ENCODE results near the gene NCKAP5.

NCKAP5 gene

GRCh38 chr2:133485868-133486267 is 82.4 kb downstream of the NCKAP5 start:
- Histone ChIP-seq H3K18ac (ENCODE audit: low read length) (no peak overlapping the region), H3K79me1 (ENCODE audit: low read length) (no peaks in the 10 kb centered on the region), H2BK120ac (ENCODE audit: low read depth, low read length) (no peak overlapping the region), H3K4ac (ENCODE audit: low read depth, low read length) (no peak overlapping the region), H3K4me3 (ENCODE audit: low read length) (no peak overlapping the region), H3K56ac (ENCODE audit: low read length) (no peak overlapping the region), H3K4me2 (ENCODE audit: low read length) (no peak overlapping the region), H3K79me2 (ENCODE audit: control insufficient read depth, insufficient read depth, low read length) (no peaks in the 10 kb centered on the region), H3K27ac (ENCODE audit: low read depth, low read length) (no peak overlapping the region), H4K8ac (ENCODE audit: low read depth, low read length) (no peak overlapping the region), H4K5ac (ENCODE audit: low read length) (no peak overlapping the region), H3K4me1 (ENCODE audit: control insufficient read depth, low read depth, low read length) (no peaks in the 10 kb centered on the region), H3K36me3 (ENCODE audit: control insufficient read depth, insufficient read depth, low read length) (no peaks in the 10 kb centered on the region), H2AK5ac (ENCODE audit: low read length) (no peak overlapping the region), H2BK15ac (replicated peaks; ENCODE audit: low read depth) (no peak overlapping the region), H3K27me3 (ENCODE audit: insufficient read depth, low read length, poor library complexity) (no peaks in the 10 kb centered on the region), H3K23ac (ENCODE audit: low read length) (no peak overlapping the region), H2BK5ac (ENCODE audit: low read length) (no peak overlapping the region), H3K9ac (ENCODE audit: low read length) (no peak overlapping the region)
- no peak for DNase-seq
- no CpG with 5 or more reads among the region's 3 CpGs for WGBS (ENCODE audit: extremely low coverage, insufficient coverage, low lambda C conversion rate)

GRCh38 chr2:133484784-133485183 is 83.5 kb downstream of the NCKAP5 start:
- no peak overlapping the region for H3K23ac ChIP-seq (ENCODE audit: low read length)
- H2BK15ac ChIP-seq (replicated peaks; ENCODE audit: low read depth) = no peak overlapping the region
- no peak overlapping the region for H3K4me2 ChIP-seq (ENCODE audit: low read length)
- H4K8ac ChIP-seq (ENCODE audit: low read depth, low read length) = no peak overlapping the region
- no peak overlapping the region for H3K18ac ChIP-seq (ENCODE audit: low read length)
- no peaks in the 10 kb centered on the region for H3K36me3 ChIP-seq (ENCODE audit: control insufficient read depth, insufficient read depth, low read length)
- H4K5ac ChIP-seq (ENCODE audit: low read length) = no peak overlapping the region
- H2BK5ac ChIP-seq (ENCODE audit: low read length) = no peak overlapping the region
- no peak overlapping the region for H3K56ac ChIP-seq (ENCODE audit: low read length)
- H3K79me1 ChIP-seq (ENCODE audit: low read length) = no peaks in the 10 kb centered on the region
- no peaks in the 10 kb centered on the region for H3K4me1 ChIP-seq (ENCODE audit: control insufficient read depth, low read depth, low read length)
- no peak overlapping the region for H3K27ac ChIP-seq (ENCODE audit: low read depth, low read length)
- no CpG with 5 or more reads among the region's 3 CpGs for WGBS (ENCODE audit: extremely low coverage, insufficient coverage, low lambda C conversion rate)
- no peak for DNase-seq
- H3K4ac ChIP-seq (ENCODE audit: low read depth, low read length) = no peak overlapping the region
- no peak overlapping the region for H3K4me3 ChIP-seq (ENCODE audit: low read length)
- H3K79me2 ChIP-seq (ENCODE audit: control insufficient read depth, insufficient read depth, low read length) = no peaks in the 10 kb centered on the region
- H2BK120ac ChIP-seq (ENCODE audit: low read depth, low read length) = no peak overlapping the region
- H3K27me3 ChIP-seq (ENCODE audit: insufficient read depth, low read length, poor library complexity) = no peaks in the 10 kb centered on the region
- H3K9ac ChIP-seq (ENCODE audit: low read length) = no peak overlapping the region
- H2AK5ac ChIP-seq (ENCODE audit: low read length) = no peak overlapping the region

- Histone ChIP-seq H3K36me3 (ENCODE audit: control insufficient read depth, insufficient read depth, low read length) (no peaks in the 10 kb centered on the region), H3K4me2 (ENCODE audit: low read length) (no peak overlapping the region), H2AK5ac (ENCODE audit: low read length) (no peak overlapping the region), H3K4ac (ENCODE audit: low read depth, low read length) (no peak overlapping the region), H3K27me3 (ENCODE audit: insufficient read depth, low read length, poor library complexity) (no peaks in the 10 kb centered on the region), H2BK120ac (ENCODE audit: low read depth, low read length) (no peak overlapping the region), H3K9ac (ENCODE audit: low read length) (no peak overlapping the region), H3K79me1 (ENCODE audit: low read length) (no peaks in the 10 kb centered on the region), H3K79me2 (ENCODE audit: control insufficient read depth, insufficient read depth, low read length) (no peaks in the 10 kb centered on the region), H3K56ac (ENCODE audit: low read length) (no peak overlapping the region), H4K8ac (ENCODE audit: low read depth, low read length) (no peak overlapping the region), H2BK5ac (ENCODE audit: low read length) (no peak overlapping the region), H3K23ac (ENCODE audit: low read length) (no peak overlapping the region), H3K4me3 (ENCODE audit: low read length) (no peak overlapping the region), H3K4me1 (ENCODE audit: control insufficient read depth, low read depth, low read length) (no peaks in the 10 kb centered on the region), H3K18ac (ENCODE audit: low read length) (no peak overlapping the region), H2BK15ac (replicated peaks; ENCODE audit: low read depth) (no peak overlapping the region), H4K5ac (ENCODE audit: low read length) (no peak overlapping the region), H3K27ac (ENCODE audit: low read depth, low read length) (no peak overlapping the region)
- WGBS (ENCODE audit: extremely low coverage, insufficient coverage, low lambda C conversion rate) = no CpG with 5 or more reads among the region's 3 CpGs
- no peak for DNase-seq
These were observed 84.2 kb downstream of the NCKAP5 start for GRCh38 chr2:133484106-133484505.

GRCh38 chr2:133483181-133483580 is 85.1 kb downstream of the NCKAP5 start:
- no peak for DNase-seq
- no peak overlapping the region for H3K23ac ChIP-seq (ENCODE audit: low read length)
- H3K18ac ChIP-seq (ENCODE audit: low read length) = no peak overlapping the region
- no peaks in the 10 kb centered on the region for H3K36me3 ChIP-seq (ENCODE audit: control insufficient read depth, insufficient read depth, low read length)
- no peak overlapping the region for H3K4ac ChIP-seq (ENCODE audit: low read depth, low read length)
- H3K56ac ChIP-seq (ENCODE audit: low read length) = no peak overlapping the region
- no peak overlapping the region for H3K4me3 ChIP-seq (ENCODE audit: low read length)
- no peak overlapping the region for H3K4me2 ChIP-seq (ENCODE audit: low read length)
- no peak overlapping the region for H2BK15ac ChIP-seq (replicated peaks; ENCODE audit: low read depth)
- H2BK120ac ChIP-seq (ENCODE audit: low read depth, low read length) = no peak overlapping the region
- H3K79me1 ChIP-seq (ENCODE audit: low read length) = no peaks in the 10 kb centered on the region
- H3K27me3 ChIP-seq (ENCODE audit: insufficient read depth, low read length, poor library complexity) = no peaks in the 10 kb centered on the region
- H3K79me2 ChIP-seq (ENCODE audit: control insufficient read depth, insufficient read depth, low read length) = no peaks in the 10 kb centered on the region
- H4K5ac ChIP-seq (ENCODE audit: low read length) = no peak overlapping the region
- no peak overlapping the region for H4K8ac ChIP-seq (ENCODE audit: low read depth, low read length)
- H2AK5ac ChIP-seq (ENCODE audit: low read length) = no peak overlapping the region
- H3K4me1 ChIP-seq (ENCODE audit: control insufficient read depth, low read depth, low read length) = no peaks in the 10 kb centered on the region
- H3K9ac ChIP-seq (ENCODE audit: low read length) = no peak overlapping the region
- no peak overlapping the region for H2BK5ac ChIP-seq (ENCODE audit: low read length)
- no peak overlapping the region for H3K27ac ChIP-seq (ENCODE audit: low read depth, low read length)

- Histone ChIP-seq H3K79me1 (ENCODE audit: low read length) (no peaks in the 10 kb centered on the region), H3K56ac (ENCODE audit: low read length) (no peak overlapping the region), H3K79me2 (ENCODE audit: control insufficient read depth, insufficient read depth, low read length) (no peaks in the 10 kb centered on the region), H3K4me3 (ENCODE audit: low read length) (no peak overlapping the region), H3K27ac (ENCODE audit: low read depth, low read length) (no peak overlapping the region), H3K36me3 (ENCODE audit: control insufficient read depth, insufficient read depth, low read length) (no peaks in the 10 kb centered on the region), H3K23ac (ENCODE audit: low read length) (no peak overlapping the region), H3K9ac (ENCODE audit: low read length) (no peak overlapping the region), H3K4me1 (ENCODE audit: control insufficient read depth, low read depth, low read length) (no peaks in the 10 kb centered on the region), H3K18ac (ENCODE audit: low read length) (no peak overlapping the region), H3K4ac (ENCODE audit: low read depth, low read length) (no peak overlapping the region), H4K8ac (ENCODE audit: low read depth, low read length) (no peak overlapping the region), H3K4me2 (ENCODE audit: low read length) (no peak overlapping the region), H3K27me3 (ENCODE audit: insufficient read depth, low read length, poor library complexity) (no peaks in the 10 kb centered on the region), H4K5ac (ENCODE audit: low read length) (no peak overlapping the region), H2BK5ac (ENCODE audit: low read length) (no peak overlapping the region), H2BK120ac (ENCODE audit: low read depth, low read length) (no peak overlapping the region), H2BK15ac (replicated peaks; ENCODE audit: low read depth) (no peak overlapping the region), H2AK5ac (ENCODE audit: low read length) (no peak overlapping the region)
- DNase-seq = no peak
- WGBS (ENCODE audit: extremely low coverage, insufficient coverage, low lambda C conversion rate) = 100% methylated on average over 1 of the region's 7 CpGs
These were observed 87.4 kb downstream of the NCKAP5 start for GRCh38 chr2:133480707-133481429.

GRCh38 chr2:133477616-133477990 is 90.7 kb downstream of the NCKAP5 start:
- no peaks in the 10 kb centered on the region for H3K79me2 ChIP-seq (ENCODE audit: control insufficient read depth, insufficient read depth, low read length)
- H3K36me3 ChIP-seq (ENCODE audit: control insufficient read depth, insufficient read depth, low read length) = no peaks in the 10 kb centered on the region
- H2BK120ac ChIP-seq (ENCODE audit: low read depth, low read length) = no peak overlapping the region
- no peak overlapping the region for H2AK5ac ChIP-seq (ENCODE audit: low read length)
- H3K9ac ChIP-seq (ENCODE audit: low read length) = no peak overlapping the region
- H3K56ac ChIP-seq (ENCODE audit: low read length) = no peak overlapping the region
- no peaks in the 10 kb centered on the region for H3K79me1 ChIP-seq (ENCODE audit: low read length)
- no peak overlapping the region for H3K18ac ChIP-seq (ENCODE audit: low read length)
- DNase-seq = no peak
- H2BK5ac ChIP-seq (ENCODE audit: low read length) = no peak overlapping the region
- no peak overlapping the region for H3K27ac ChIP-seq (ENCODE audit: low read depth, low read length)
- H2BK15ac ChIP-seq (replicated peaks; ENCODE audit: low read depth) = no peak overlapping the region
- H4K8ac ChIP-seq (ENCODE audit: low read depth, low read length) = no peak overlapping the region
- no peak overlapping the region for H3K4me2 ChIP-seq (ENCODE audit: low read length)
- no peak overlapping the region for H3K23ac ChIP-seq (ENCODE audit: low read length)
- H3K4ac ChIP-seq (ENCODE audit: low read depth, low read length) = no peak overlapping the region
- no peak overlapping the region for H4K5ac ChIP-seq (ENCODE audit: low read length)
- H3K4me3 ChIP-seq (ENCODE audit: low read length) = no peak overlapping the region
- no peaks in the 10 kb centered on the region for H3K27me3 ChIP-seq (ENCODE audit: insufficient read depth, low read length, poor library complexity)
- H3K4me1 ChIP-seq (ENCODE audit: control insufficient read depth, low read depth, low read length) = no peaks in the 10 kb centered on the region
